Neural progenitor cell (in vitro differentiated cells): ENCODE data around the gene CCDC112.

Experiments
- EZH2 ChIP-seq: fragments of 200-600 bp; sonication (generic); IDR thresholded peaks from 2 replicates; pipeline ENCODE4 v1.6.1; 2017; ENCODE audit warnings: antibody characterized with exemption, mild to moderate bottlenecking, moderate library complexity
- EZH2phosphoT487 ChIP-seq: fragments of 200-600 bp; sonication (generic); IDR thresholded peaks from 2 replicates; pipeline ENCODE4 v1.6.1; 2017; ENCODE audit warnings: antibody characterized with exemption
- TF ChIP-seq, protein P1 (sequence below): fragments of 200-600 bp; sonication (generic); IDR thresholded peaks from 2 replicates; pipeline ENCODE4 v1.5.1; 2017; ENCODE audit warnings: antibody characterized with exemption, mild to moderate bottlenecking

DNA sequence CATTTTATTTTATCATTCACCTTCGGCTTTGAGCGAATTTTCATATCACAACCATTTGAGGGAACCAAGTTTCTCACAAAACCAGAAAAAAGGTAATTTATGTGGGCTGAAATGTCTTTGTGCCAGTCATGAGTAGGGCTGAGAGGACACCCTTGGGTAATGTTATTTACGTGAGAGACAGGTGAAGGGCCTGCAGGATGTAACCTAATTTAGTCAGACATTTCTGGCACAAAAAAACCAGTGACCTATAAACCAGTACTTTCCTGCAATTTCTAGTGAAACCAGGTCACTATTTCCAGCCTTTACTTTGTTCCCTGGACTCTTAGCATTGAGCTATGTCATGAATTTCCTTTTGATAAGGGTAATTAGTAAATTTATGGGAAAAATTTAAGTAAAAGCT is 17.2 kb upstream of the CCDC112 start:
- TF ChIP-seq, protein P1, sequence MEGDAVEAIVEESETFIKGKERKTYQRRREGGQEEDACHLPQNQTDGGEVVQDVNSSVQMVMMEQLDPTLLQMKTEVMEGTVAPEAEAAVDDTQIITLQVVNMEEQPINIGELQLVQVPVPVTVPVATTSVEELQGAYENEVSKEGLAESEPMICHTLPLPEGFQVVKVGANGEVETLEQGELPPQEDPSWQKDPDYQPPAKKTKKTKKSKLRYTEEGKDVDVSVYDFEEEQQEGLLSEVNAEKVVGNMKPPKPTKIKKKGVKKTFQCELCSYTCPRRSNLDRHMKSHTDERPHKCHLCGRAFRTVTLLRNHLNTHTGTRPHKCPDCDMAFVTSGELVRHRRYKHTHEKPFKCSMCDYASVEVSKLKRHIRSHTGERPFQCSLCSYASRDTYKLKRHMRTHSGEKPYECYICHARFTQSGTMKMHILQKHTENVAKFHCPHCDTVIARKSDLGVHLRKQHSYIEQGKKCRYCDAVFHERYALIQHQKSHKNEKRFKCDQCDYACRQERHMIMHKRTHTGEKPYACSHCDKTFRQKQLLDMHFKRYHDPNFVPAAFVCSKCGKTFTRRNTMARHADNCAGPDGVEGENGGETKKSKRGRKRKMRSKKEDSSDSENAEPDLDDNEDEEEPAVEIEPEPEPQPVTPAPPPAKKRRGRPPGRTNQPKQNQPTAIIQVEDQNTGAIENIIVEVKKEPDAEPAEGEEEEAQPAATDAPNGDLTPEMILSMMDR, result no peak
- TF ChIP-seq EZH2phosphoT487 (no peak), EZH2 (no peak)
